HG03342 (cell line): ENCODE data around the gene MYOF.

ENCODE experiments used
- ATAC-seq: cut with Tn5 transposase; IDR thresholded peaks from one replicate; pipeline ENCODE4 v1.9.1; 2021; ENCODE audit warnings: mild to moderate bottlenecking, moderate library complexity; ENCODE audit not compliant: unreplicated experiment

MYOF gene

GRCh38 chr10:93266858-93267257 lies 215.3 kb downstream of the MYOF start:
- no peak for ATAC-seq

- ATAC-seq, result no peak
These were observed 220.0 kb downstream of the MYOF start for GRCh38 chr10:93261961-93262610.

- no peak for ATAC-seq
These were observed 221.0 kb downstream of the MYOF start for GRCh38 chr10:93261089-93261488.

- no peak for ATAC-seq
These were observed 223.0 kb downstream of the MYOF start for GRCh38 chr10:93259126-93259525.
